ENCODE measurements around the gene RCN1. TPM values are rescaled to one million over a fixed set of nuclear protein-coding genes. Genes with fewer than 3 reads are reported as not detected.
"Not testable (repeated sequence)": the region's sequence is repeated elsewhere in the genome, so short reads cannot be mapped to it uniquely, and the experiment has no call there.

RCN1 gene
- polyA plus RNA-seq, 1 donor = 140 TPM

GRCh38 chr11:32080361-32080980 lies 10.4 kb upstream of the RCN1 start:
- DNase-seq = no peak

- no peak for DNase-seq
Observed at GRCh38 chr11:32081129-32081641, 9.7 kb upstream of the RCN1 start.

GRCh38 chr11:32081901-32082300 lies 9.0 kb upstream of the RCN1 start:
- no peak for DNase-seq

- no peak for DNase-seq
Observed at GRCh38 chr11:32082346-32082986, 8.4 kb upstream of the RCN1 start.

- DNase-seq = no peak
Observed at GRCh38 chr11:32087597-32087996, 3.3 kb upstream of the RCN1 start.

GRCh38 chr11:32088117-32088941 lies 2.5 kb upstream of the RCN1 start:
- DNase-seq = no peak

GRCh38 chr11:32092581-32093170 lies 1.8 kb downstream of the RCN1 start:
- no peak for DNase-seq

GRCh38 chr11:32094923-32095322 lies 4.0 kb downstream of the RCN1 start:
- DNase-seq = no peak

GRCh38 chr11:32098142-32098903 lies 7.4 kb downstream of the RCN1 start:
- DNase-seq = no peak

GRCh38 chr11:32099516-32099915 lies 8.6 kb downstream of the RCN1 start:
- DNase-seq = no peak

GRCh38 chr11:32100495-32100894 lies 9.6 kb downstream of the RCN1 start:
- DNase-seq = no peak

GRCh38 chr11:32101791-32102190 lies 10.9 kb downstream of the RCN1 start:
- no peak for DNase-seq

GRCh38 chr11:32103121-32103719 lies 12.3 kb downstream of the RCN1 start:
- DNase-seq = not testable (repeated sequence)

- DNase-seq = no peak
Observed at GRCh38 chr11:32103941-32104340, 13.1 kb downstream of the RCN1 start.

- no peak for DNase-seq
Observed at GRCh38 chr11:32105871-32106560, 15.1 kb downstream of the RCN1 start.

- no peak for DNase-seq
Observed at GRCh38 chr11:32107647-32108046, 16.8 kb downstream of the RCN1 start.

- DNase-seq = no peak
Observed at GRCh38 chr11:32108576-32108975, 17.7 kb downstream of the RCN1 start.

GRCh38 chr11:32109138-32109537 lies 18.3 kb downstream of the RCN1 start:
- no peak for DNase-seq

GRCh38 chr11:32109592-32109991 lies 18.7 kb downstream of the RCN1 start:
- DNase-seq = no peak

GRCh38 chr11:32110795-32111194 lies 19.9 kb downstream of the RCN1 start:
- no peak for DNase-seq

All from hindlimb muscle (tissue), 1 donor.